Trophoblast cell (in vitro differentiated cells and primary cell): Measurements from ENCODE around the gene PCNP.
A peak's percentile ranks its signal among the peaks of the same experiment; 100 is the strongest.
"Not testable (repeated sequence)": the region's sequence is repeated elsewhere in the genome, so short reads cannot be mapped to it uniquely, and the experiment has no call there.

Experiments
- DNase-seq, 2 donors: peaks; one replicate each; pipeline ENCODE4 v3.0.0-alpha.2; 2016
- H2AFZ ChIP-seq: 2 replicates; pipeline ENCODE4 v1.6.1; 2013; ENCODE audit warnings: low read length, moderate library complexity, mild to moderate bottlenecking; ENCODE audit not compliant: insufficient read depth, poor library complexity
- H2AK5ac ChIP-seq: 2 replicates; pipeline ENCODE4 v1.6.1; 2013; ENCODE audit warnings: mild to moderate bottlenecking, low read length
- H2BK120ac ChIP-seq: 2 replicates; pipeline ENCODE4 v1.6.1; 2013; ENCODE audit warnings: low read length, mild to moderate bottlenecking, moderate library complexity; ENCODE audit not compliant: insufficient read depth, poor library complexity
- H2BK12ac ChIP-seq: 2 replicates; pipeline ENCODE4 v1.6.1; 2013; ENCODE audit warnings: mild to moderate bottlenecking, low read length, moderate library complexity
- H2BK5ac ChIP-seq: 2 replicates; pipeline ENCODE4 v1.6.1; 2013; ENCODE audit warnings: low read length, low read depth, moderate library complexity, mild to moderate bottlenecking; ENCODE audit not compliant: poor library complexity
- H3K14ac ChIP-seq: 2 replicates; pipeline ENCODE4 v1.6.1; 2013; ENCODE audit warnings: mild to moderate bottlenecking, low read length
- H3K18ac ChIP-seq: 2 replicates; pipeline ENCODE4 v1.6.1; 2013; ENCODE audit warnings: mild to moderate bottlenecking, low read length
- H3K23ac ChIP-seq: 2 replicates; pipeline ENCODE4 v1.6.1; 2013; ENCODE audit warnings: low read length
- H3K27ac ChIP-seq: 2 replicates; pipeline ENCODE4 v1.5.1; 2013; ENCODE audit warnings: low read depth, mild to moderate bottlenecking, inconsistent platforms, low read length, moderate library complexity
- H3K27me3 ChIP-seq: 2 replicates; pipeline ENCODE4 v1.6.1; 2013; ENCODE audit warnings: inconsistent platforms, mild to moderate bottlenecking, low read length, moderate library complexity; ENCODE audit not compliant: insufficient read depth
- H3K36me3 ChIP-seq, 2 experiments: 1 replicate in 1 of 2; 2 replicates in 1 of 2; pipeline ENCODE4 v1.6.1; 2013; ENCODE audit warnings: low read length in 2 of 2, mild to moderate bottlenecking in 2 of 2, moderate library complexity in 1 of 2; ENCODE audit not compliant: insufficient read depth in 2 of 2, control insufficient read depth in 1 of 2
- H3K4ac ChIP-seq: 2 replicates; pipeline ENCODE4 v1.6.1; 2013; ENCODE audit warnings: low read depth, mild to moderate bottlenecking, low read length, moderate library complexity
- H3K4me1 ChIP-seq, 2 experiments: 1 replicate in 1 of 2; 2 replicates in 1 of 2; pipeline ENCODE4 v1.6.1; 2013; ENCODE audit warnings: low read length in 2 of 2, mild to moderate bottlenecking in 2 of 2, moderate library complexity in 1 of 2; ENCODE audit not compliant: insufficient read depth in 2 of 2, control insufficient read depth in 1 of 2
- H3K4me2 ChIP-seq: 2 replicates; pipeline ENCODE4 v1.6.1; 2013; ENCODE audit warnings: inconsistent platforms, mild to moderate bottlenecking, low read length, moderate library complexity
- H3K4me3 ChIP-seq: 2 replicates; pipeline ENCODE4 v1.5.1; 2013; ENCODE audit warnings: mild to moderate bottlenecking, low read depth, low read length, inconsistent platforms
- H3K79me1 ChIP-seq: one replicate; pipeline ENCODE4 v1.6.1; 2013; ENCODE audit warnings: low read length
- H3K79me2 ChIP-seq: 2 replicates; pipeline ENCODE4 v1.6.1; 2013; ENCODE audit warnings: low read length, mild to moderate bottlenecking; ENCODE audit not compliant: control insufficient read depth, insufficient read depth, poor library complexity
- H3K9ac ChIP-seq: 2 replicates; pipeline ENCODE4 v1.6.1; 2013; ENCODE audit warnings: mild to moderate bottlenecking, low read length
- H3K9me3 ChIP-seq: 2 replicates; pipeline ENCODE4 v1.6.1; 2013; ENCODE audit warnings: low read depth, mild to moderate bottlenecking, control low read depth, inconsistent platforms, low read length; ENCODE audit not compliant: insufficient read depth
- H4K12ac ChIP-seq: 2 replicates; pipeline ENCODE4 v1.6.1; 2013; ENCODE audit warnings: low read depth, mild to moderate bottlenecking, low read length, moderate library complexity
- H4K8ac ChIP-seq: 2 replicates; pipeline ENCODE4 v1.6.1; 2013; ENCODE audit warnings: low read depth, mild to moderate bottlenecking, low read length, moderate library complexity
- H4K91ac ChIP-seq: one replicate; pipeline ENCODE4 v1.6.1; 2013; ENCODE audit warnings: low read depth, mild to moderate bottlenecking, low read length, moderate library complexity
- WGBS: extraction: QIAGEN DNeasy Blood & Tissue Kit; methylation state at CpG from one replicate; pipeline ENCODE4 v1.1.7; 2013; ENCODE audit warnings: missing lambda C conversion rate; ENCODE audit not compliant: insufficient read length, insufficient coverage; ENCODE audit errors: extremely low coverage; 5-methylcytosine and 5-hydroxymethylcytosine counted together

Gene PCNP

GRCh38 chr3:101553381-101553780, 20.6 kb upstream of the PCNP start:
- H3K4me3 ChIP-seq, H3K14ac ChIP-seq, H3K79me1 ChIP-seq, H4K8ac ChIP-seq, H4K12ac ChIP-seq, DNase-seq, H4K91ac ChIP-seq, H3K18ac ChIP-seq, H3K4ac ChIP-seq, H3K79me2 ChIP-seq, H3K27ac ChIP-seq, H2BK5ac ChIP-seq, H2AFZ ChIP-seq, H3K9ac ChIP-seq, H2BK12ac ChIP-seq, H3K9me3 ChIP-seq, H2BK120ac ChIP-seq, H3K36me3 ChIP-seq, H3K23ac ChIP-seq, H3K27me3 ChIP-seq, H3K4me2 ChIP-seq, H2AK5ac ChIP-seq, H3K4me1 ChIP-seq: not testable (repeated sequence)
- WGBS = no CpG with 5 or more reads among the region's 5 CpGs

DNA sequence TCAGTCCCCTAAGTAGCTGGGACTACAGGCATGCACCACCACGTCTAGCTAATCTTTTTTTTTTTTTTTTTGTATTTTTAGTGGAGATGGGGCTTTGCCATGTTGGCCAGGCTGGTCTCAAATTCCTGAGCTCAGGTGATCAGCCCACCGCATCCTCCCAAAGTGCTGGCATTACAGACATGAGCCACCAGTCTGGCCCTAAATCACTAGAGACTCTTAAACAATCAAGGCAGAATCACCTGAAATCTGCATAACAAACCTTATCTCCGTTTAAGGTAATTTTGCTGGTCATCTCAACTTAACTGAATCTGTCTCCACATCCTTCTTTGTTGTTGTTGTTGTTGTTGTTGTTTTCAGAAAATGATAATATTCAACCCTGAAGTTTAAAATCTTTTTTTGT, 17.9 kb upstream of the PCNP start:
- H3K79me1 ChIP-seq = no peaks in the 10 kb centered on the region
- no peaks in the 10 kb centered on the region for H3K27me3 ChIP-seq
- no peak overlapping the region for H2BK5ac ChIP-seq
- WGBS = no CpG with 5 or more reads among the region's 3 CpGs
- no peak overlapping the region for H2BK120ac ChIP-seq
- H2BK12ac ChIP-seq = no peak overlapping the region
- H4K12ac ChIP-seq = no peak overlapping the region
- peaks cover 0 to 2% of the 10 kb centered on the region in 2 experiments for H3K36me3 ChIP-seq
- H3K4me1 ChIP-seq = no peaks in the 10 kb centered on the region
- H3K4ac ChIP-seq = no peak overlapping the region
- no peak overlapping the region for H3K27ac ChIP-seq
- H2AFZ ChIP-seq = no peak overlapping the region
- H3K9me3 ChIP-seq = peaks cover 5% of the 10 kb centered on the region
- no peak overlapping the region for H3K23ac ChIP-seq
- no peak overlapping the region for H3K4me2 ChIP-seq
- H3K9ac ChIP-seq = no peak overlapping the region
- H2AK5ac ChIP-seq = no peak overlapping the region
- H4K91ac ChIP-seq = no peak overlapping the region
- no peak overlapping the region for H3K14ac ChIP-seq
- no peak overlapping the region for H3K4me3 ChIP-seq
- no peak overlapping the region for H3K18ac ChIP-seq
- H3K79me2 ChIP-seq = no peaks in the 10 kb centered on the region
- no peak for DNase-seq
- no peak overlapping the region for H4K8ac ChIP-seq

DNA sequence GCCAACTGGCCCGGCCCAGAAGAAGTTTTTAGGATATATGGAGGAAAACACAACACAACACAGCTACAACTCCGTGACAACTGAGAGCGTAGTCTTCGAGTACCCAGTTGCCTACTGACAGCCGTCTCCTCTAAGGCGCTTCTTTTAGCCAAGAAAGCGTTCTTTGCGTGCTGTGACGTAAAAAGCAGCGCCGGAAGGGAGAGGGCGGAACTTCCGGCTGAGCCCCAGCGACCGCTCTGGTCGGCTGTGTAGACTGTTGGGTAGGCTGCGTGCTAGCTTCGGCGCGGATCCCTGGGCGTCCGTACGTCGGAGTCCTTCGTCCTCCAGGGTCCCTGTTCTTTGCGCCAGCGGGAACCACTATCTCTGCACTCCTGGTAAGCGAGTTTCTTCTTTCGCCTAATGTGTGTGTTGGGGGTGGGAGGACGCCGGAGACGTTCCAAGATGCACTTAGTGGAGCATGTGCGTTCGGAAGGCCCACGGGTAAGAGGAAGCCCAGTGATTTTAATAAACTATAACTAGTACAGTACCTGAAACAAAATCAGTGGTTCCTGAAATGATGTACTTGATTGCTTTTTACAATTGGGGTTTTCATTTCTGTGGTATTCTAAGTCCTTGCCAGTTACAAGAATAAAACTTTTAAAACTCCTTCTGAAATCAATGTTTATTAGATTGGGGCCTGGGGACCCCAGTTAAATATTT, 12.2 kb upstream of the PCNP start, which contains the start of gene TRMT10C:
TRMT10C (plus strand) TSS at position 239 of the 699 bp plus-strand sequence. CDS start 2,914 bp downstream, outside the sequence.
- Histone ChIP-seq H2BK5ac (peak within 1 kb of the TSS; percentile 67), H3K36me3 (peaks cover 1 to 4% of the 10 kb centered on the region in 2 experiments), H3K9me3 (no peaks in the 10 kb centered on the region), H2BK120ac (no peak within 1 kb of the TSS), H3K27me3 (no peaks in the 10 kb centered on the region), H3K14ac (peak within 1 kb of the TSS; percentile 38), H3K18ac (peak within 1 kb of the TSS; percentile 84), H3K79me2 (peaks cover 4% of the 10 kb centered on the region), H4K91ac (peak within 1 kb of the TSS; percentile 71), H2BK12ac (no peak within 1 kb of the TSS), H2AK5ac (no peak within 1 kb of the TSS), H4K12ac (peak within 1 kb of the TSS; percentile 90), H3K9ac (peak within 1 kb of the TSS; percentile 99), H3K4me3 (peak within 1 kb of the TSS; percentile 98), H3K4me2 (peak within 1 kb of the TSS; percentile 71), H3K27ac (peak within 1 kb of the TSS; percentile 32), H2AFZ (peak within 1 kb of the TSS; percentile 72), H3K4me1 (peaks cover 2 to 3% of the 10 kb centered on the region in 2 experiments), H3K79me1 (peaks cover 2% of the 10 kb centered on the region), H3K23ac (peak within 1 kb of the TSS; percentile 91), H4K8ac (peak within 1 kb of the TSS; percentile 97), H3K4ac (peak within 1 kb of the TSS; percentile 78)
- WGBS = no CpG with 5 or more reads among the region's 35 CpGs
- peak; percentile 96 to 99 for DNase-seq

GRCh38 chr3:101567528-101568317, 6.3 kb upstream of the PCNP start:
- H2BK12ac ChIP-seq = no peak overlapping the region
- H4K8ac ChIP-seq = no peak overlapping the region
- no peak overlapping the region for H3K18ac ChIP-seq
- H4K91ac ChIP-seq = no peak overlapping the region
- no peak overlapping the region for H3K14ac ChIP-seq
- H3K79me1 ChIP-seq = no peaks in the 10 kb centered on the region
- no peak overlapping the region for H3K9ac ChIP-seq
- H2BK120ac ChIP-seq = no peak overlapping the region
- no peaks in the 10 kb centered on the region for H3K27me3 ChIP-seq
- H3K79me2 ChIP-seq = peaks cover 2% of the 10 kb centered on the region
- H2BK5ac ChIP-seq = no peak overlapping the region
- H3K36me3 ChIP-seq = peaks cover 2 to 4% of the 10 kb centered on the region in 2 experiments
- H3K9me3 ChIP-seq = no peaks in the 10 kb centered on the region
- no peak overlapping the region for H2AFZ ChIP-seq
- H3K4ac ChIP-seq = no peak overlapping the region
- no peak overlapping the region for H3K27ac ChIP-seq
- no peak overlapping the region for H3K4me3 ChIP-seq
- H3K4me2 ChIP-seq = no peak overlapping the region
- peaks cover 1 to 3% of the 10 kb centered on the region in 2 experiments for H3K4me1 ChIP-seq
- peak in 1 of 2 donors; percentile 34 for DNase-seq
- WGBS = no CpG with 5 or more reads among the region's 6 CpGs
- H3K23ac ChIP-seq = no peak overlapping the region
- H2AK5ac ChIP-seq = no peak overlapping the region
- no peak overlapping the region for H4K12ac ChIP-seq
